A549 (cell line): ENCODE data around the gene GOT1.

Experiments
- CBX2 ChIP-seq: fragments of 200-600 bp; sonication (generic); IDR thresholded peaks from 2 replicates; pipeline ENCODE4 v1.6.1; 2016; ENCODE audit warnings: low read depth, mild to moderate bottlenecking, borderline replicate concordance
- EP300 ChIP-seq, 2 experiments: fragments of >200 bp; sonication (Bioruptor Twin); formaldehyde crosslinking; IDR thresholded peaks; 2 replicates in 1 of 2; 3 replicates in 1 of 2; pipeline ENCODE4 v1.6.1; 2016 to 2017
- HDAC2 ChIP-seq: fragments of 200-600 bp; sonication (generic); IDR thresholded peaks from 2 replicates; pipeline ENCODE4 v1.6.1; 2016
- POLR2A ChIP-seq: IDR thresholded peaks from 2 replicates; pipeline ENCODE4 v1.6.1; 2012; ENCODE audit warnings: mild to moderate bottlenecking, low read length
- RAD21 ChIP-seq, 2 experiments: fragments of >200 bp in 1 of 2; sonication (Bioruptor Twin) in 1 of 2; formaldehyde crosslinking in 1 of 2; IDR thresholded peaks in 1 of 2; conservative IDR thresholded peaks in 1 of 2; 2 replicates in 1 of 2; 3 replicates in 1 of 2; pipeline ENCODE4 v1.6.1; 2012 to 2018; ENCODE audit warnings: inconsistent platforms in 1 of 2
- RCOR1 ChIP-seq: fragments of 150-350 bp; IDR thresholded peaks from 2 replicates; pipeline ENCODE4 v1.6.1; 2014; ENCODE audit warnings: antibody characterized with exemption, low read length, low read depth
- TF ChIP-seq, protein P1 (sequence below): fragments of >200 bp; sonication (Bioruptor Twin); formaldehyde crosslinking; IDR thresholded peaks from 3 replicates; pipeline ENCODE4 v1.5.1; 2016
- TF ChIP-seq, protein P2 (sequence below): fragments of 150-350 bp; IDR thresholded peaks from 2 replicates; pipeline ENCODE4 v1.6.1; 2014; ENCODE audit warnings: low read depth, mild to moderate bottlenecking, low read length
- TF ChIP-seq, protein P3 (sequence below): fragments of 450-650 bp; IDR thresholded peaks from 2 replicates; pipeline ENCODE4 v1.6.1; 2014; ENCODE audit warnings: antibody characterized with exemption
- TF ChIP-seq, protein P4 (sequence below): IDR thresholded peaks from 2 replicates; pipeline ENCODE4 v1.6.1; 2012
- TF ChIP-seq, protein P5 (sequence below): fragments of 200-600 bp; sonication (generic); IDR thresholded peaks from 2 replicates; pipeline ENCODE4 v1.6.1; 2016; ENCODE audit warnings: antibody characterized with exemption, mild to moderate bottlenecking, moderate library complexity

DNA sequence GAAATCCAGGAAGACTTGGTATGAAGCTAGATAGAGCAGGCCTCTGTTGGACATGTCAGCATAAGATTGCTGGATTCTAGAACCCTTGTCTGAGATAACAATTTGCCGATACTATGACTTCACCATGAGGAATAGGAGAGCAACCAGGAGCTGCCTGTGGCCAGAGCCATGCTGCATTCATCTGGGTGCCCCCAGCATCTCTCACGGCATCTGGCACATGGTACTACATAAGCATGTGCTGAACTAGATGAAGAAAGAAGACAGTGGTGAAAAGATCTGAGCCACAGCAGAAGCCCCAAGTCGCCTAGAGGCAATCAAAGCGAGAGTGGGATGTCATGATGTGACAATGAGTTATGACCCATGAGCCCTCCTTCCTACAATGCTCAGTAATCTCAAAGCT lies 19.5 kb downstream of the GOT1 start:
- TF ChIP-seq, protein P1, sequence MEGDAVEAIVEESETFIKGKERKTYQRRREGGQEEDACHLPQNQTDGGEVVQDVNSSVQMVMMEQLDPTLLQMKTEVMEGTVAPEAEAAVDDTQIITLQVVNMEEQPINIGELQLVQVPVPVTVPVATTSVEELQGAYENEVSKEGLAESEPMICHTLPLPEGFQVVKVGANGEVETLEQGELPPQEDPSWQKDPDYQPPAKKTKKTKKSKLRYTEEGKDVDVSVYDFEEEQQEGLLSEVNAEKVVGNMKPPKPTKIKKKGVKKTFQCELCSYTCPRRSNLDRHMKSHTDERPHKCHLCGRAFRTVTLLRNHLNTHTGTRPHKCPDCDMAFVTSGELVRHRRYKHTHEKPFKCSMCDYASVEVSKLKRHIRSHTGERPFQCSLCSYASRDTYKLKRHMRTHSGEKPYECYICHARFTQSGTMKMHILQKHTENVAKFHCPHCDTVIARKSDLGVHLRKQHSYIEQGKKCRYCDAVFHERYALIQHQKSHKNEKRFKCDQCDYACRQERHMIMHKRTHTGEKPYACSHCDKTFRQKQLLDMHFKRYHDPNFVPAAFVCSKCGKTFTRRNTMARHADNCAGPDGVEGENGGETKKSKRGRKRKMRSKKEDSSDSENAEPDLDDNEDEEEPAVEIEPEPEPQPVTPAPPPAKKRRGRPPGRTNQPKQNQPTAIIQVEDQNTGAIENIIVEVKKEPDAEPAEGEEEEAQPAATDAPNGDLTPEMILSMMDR, result no peak
- TF ChIP-seq HDAC2 (no peak), EP300 (IDR thresholded peaks at IDR 0.05) (no peak), POLR2A (no peak), RAD21 (conservative IDR thresholded peaks at IDR 0.05 in 1 of 2, IDR thresholded peaks at IDR 0.05 in 1 of 2) (no peak), CBX2 (no peak), RCOR1 (no peak)
- TF ChIP-seq, protein P2, sequence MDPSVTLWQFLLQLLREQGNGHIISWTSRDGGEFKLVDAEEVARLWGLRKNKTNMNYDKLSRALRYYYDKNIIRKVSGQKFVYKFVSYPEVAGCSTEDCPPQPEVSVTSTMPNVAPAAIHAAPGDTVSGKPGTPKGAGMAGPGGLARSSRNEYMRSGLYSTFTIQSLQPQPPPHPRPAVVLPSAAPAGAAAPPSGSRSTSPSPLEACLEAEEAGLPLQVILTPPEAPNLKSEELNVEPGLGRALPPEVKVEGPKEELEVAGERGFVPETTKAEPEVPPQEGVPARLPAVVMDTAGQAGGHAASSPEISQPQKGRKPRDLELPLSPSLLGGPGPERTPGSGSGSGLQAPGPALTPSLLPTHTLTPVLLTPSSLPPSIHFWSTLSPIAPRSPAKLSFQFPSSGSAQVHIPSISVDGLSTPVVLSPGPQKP, result no peak
- TF ChIP-seq, protein P3, sequence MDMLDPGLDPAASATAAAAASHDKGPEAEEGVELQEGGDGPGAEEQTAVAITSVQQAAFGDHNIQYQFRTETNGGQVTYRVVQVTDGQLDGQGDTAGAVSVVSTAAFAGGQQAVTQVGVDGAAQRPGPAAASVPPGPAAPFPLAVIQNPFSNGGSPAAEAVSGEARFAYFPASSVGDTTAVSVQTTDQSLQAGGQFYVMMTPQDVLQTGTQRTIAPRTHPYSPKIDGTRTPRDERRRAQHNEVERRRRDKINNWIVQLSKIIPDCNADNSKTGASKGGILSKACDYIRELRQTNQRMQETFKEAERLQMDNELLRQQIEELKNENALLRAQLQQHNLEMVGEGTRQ, result no peak
- TF ChIP-seq, protein P4, sequence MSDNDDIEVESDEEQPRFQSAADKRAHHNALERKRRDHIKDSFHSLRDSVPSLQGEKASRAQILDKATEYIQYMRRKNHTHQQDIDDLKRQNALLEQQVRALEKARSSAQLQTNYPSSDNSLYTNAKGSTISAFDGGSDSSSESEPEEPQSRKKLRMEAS, result no peak
- TF ChIP-seq, protein P5, sequence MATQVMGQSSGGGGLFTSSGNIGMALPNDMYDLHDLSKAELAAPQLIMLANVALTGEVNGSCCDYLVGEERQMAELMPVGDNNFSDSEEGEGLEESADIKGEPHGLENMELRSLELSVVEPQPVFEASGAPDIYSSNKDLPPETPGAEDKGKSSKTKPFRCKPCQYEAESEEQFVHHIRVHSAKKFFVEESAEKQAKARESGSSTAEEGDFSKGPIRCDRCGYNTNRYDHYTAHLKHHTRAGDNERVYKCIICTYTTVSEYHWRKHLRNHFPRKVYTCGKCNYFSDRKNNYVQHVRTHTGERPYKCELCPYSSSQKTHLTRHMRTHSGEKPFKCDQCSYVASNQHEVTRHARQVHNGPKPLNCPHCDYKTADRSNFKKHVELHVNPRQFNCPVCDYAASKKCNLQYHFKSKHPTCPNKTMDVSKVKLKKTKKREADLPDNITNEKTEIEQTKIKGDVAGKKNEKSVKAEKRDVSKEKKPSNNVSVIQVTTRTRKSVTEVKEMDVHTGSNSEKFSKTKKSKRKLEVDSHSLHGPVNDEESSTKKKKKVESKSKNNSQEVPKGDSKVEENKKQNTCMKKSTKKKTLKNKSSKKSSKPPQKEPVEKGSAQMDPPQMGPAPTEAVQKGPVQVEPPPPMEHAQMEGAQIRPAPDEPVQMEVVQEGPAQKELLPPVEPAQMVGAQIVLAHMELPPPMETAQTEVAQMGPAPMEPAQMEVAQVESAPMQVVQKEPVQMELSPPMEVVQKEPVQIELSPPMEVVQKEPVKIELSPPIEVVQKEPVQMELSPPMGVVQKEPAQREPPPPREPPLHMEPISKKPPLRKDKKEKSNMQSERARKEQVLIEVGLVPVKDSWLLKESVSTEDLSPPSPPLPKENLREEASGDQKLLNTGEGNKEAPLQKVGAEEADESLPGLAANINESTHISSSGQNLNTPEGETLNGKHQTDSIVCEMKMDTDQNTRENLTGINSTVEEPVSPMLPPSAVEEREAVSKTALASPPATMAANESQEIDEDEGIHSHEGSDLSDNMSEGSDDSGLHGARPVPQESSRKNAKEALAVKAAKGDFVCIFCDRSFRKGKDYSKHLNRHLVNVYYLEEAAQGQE, result no peak
